Left ventricle myocardium superior (tissue), 1 donor: Measurements from ENCODE around the gene ING2. TPM values are rescaled to one million over a fixed set of nuclear protein-coding genes. Genes with fewer than 3 reads are reported as not detected.
"Not testable (repeated sequence)": the region's sequence is repeated elsewhere in the genome, so short reads cannot be mapped to it uniquely, and the experiment has no call there.

ENCODE experiments used
- ATAC-seq: fragments of 200-7000 bp; cut with Tn5 transposase; one replicate; pipeline ENCODE4 v1.9.1; 2020; ENCODE audit warnings: mild to moderate bottlenecking, moderate library complexity
- DNase-seq: peaks from one replicate; pipeline ENCODE4 v3.0.0-alpha.2; 2020
- intact Hi-C: fragments of 100-400 bp; cut with micrococcal nuclease; formaldehyde crosslinking; loops from one replicate; pipeline ENCODE4 v1.11.0; 2022
- long read RNA-seq: library from polyadenylated mRNA; unstranded; transcript quantifications from one replicate; pipeline ENCODE4 v2.0.0, GENCODE V29; 2021
- total RNA-seq: library from RNA; stranded (reverse); fragmentation: NEBNext Ultra II Directional; extraction: Animal tissue kit (Norgen Biotek cat#: 25700); gene quantifications from one replicate; pipeline ENCODE4 v1.2.1, GENCODE V29; 2021
- donor health status: DM: no; HTN: yes; CAD: no; lungs with severe emphysema.

ING2 gene
- 6.3 TPM for total RNA-seq
- long read RNA-seq, transcript ING2-201 (2 exons, 1,189 nt), result major isoform, 7 of 8 reads
- long read RNA-seq, partial matches to known transcripts, result 0 of 8 reads
- long read RNA-seq, other reads (novel, unspliced or antisense), result 0 of 8 reads

DNA sequence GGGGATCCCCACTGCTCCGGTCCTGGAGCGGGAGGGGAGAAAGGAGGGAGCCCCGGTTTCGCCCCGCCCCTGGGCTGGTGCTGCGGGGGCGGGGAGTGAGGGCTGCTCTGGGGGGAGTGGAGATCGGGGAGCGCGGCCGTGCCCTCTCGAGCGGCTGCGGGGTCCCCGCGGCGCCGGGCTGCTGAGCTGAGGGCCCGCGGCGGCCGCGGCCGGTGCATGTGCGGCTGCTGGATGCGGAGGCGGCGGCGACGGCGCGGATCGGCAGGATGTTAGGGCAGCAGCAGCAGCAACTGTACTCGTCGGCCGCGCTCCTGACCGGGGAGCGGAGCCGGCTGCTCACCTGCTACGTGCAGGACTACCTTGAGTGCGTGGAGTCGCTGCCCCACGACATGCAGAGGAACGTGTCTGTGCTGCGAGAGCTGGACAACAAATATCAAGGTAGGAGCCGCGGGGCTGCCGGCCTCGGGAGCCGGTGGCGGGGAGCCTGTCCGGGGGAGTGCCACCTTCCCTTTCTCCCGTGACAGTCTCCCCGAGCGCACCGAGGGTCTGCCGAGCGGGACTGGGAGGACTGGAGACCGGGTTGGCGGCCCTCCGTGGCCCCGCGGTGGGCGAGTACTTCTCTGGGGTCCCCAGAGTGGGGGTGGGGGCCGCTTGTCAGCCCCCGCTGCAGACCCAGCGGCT lies at the start of gene ING2:
Gene ING2 (plus strand): TSS at position 129 of the 681 bp plus-strand sequence. CDS start 138 bp downstream, at position 267.
- intact Hi-C loops, result no loop called here

DNA sequence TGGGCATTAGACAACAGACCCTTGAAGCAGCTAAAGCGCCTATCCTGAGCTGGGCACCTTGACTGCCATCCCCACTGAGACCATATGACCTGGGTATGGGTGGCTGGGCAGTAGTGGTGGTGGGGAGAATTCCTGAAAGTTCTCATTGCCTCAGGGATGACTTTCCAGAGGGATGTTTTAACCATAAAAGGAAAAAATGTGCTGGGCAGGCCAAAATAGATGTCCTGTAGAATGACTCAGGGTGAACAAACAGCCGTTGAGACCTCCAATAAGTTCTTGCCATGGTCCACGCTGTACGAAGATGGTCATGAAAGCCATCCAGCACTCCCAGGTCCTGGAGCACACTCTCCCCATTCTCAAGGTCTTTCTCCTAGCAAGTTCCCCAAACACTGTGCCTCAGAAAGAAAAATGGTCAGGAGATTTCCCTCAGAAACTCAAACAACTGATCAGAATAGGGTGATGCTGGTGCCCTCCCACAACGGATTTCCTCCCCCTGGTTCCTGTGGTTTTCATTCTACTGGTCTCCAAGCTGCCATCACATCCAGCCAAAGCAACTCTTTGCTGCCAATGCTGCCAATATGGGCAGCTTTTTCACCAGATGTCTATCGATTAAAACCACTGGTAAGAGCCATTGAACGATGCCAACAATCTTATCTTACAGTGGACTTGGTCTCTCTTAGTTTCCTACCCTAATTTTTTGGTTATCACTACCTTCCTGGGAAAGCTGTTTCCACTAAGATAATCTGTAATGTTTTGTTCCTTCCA lies 49.2 kb upstream of the ING2 start:
- intact Hi-C loops, result no loop called here
- DNase-seq (no peak), ATAC-seq (no peak)

More for the DNA sequence above, at the start of gene ING2:
- DNase-seq, result peak; percentile 47
- peak; percentile 80 for ATAC-seq

DNA sequence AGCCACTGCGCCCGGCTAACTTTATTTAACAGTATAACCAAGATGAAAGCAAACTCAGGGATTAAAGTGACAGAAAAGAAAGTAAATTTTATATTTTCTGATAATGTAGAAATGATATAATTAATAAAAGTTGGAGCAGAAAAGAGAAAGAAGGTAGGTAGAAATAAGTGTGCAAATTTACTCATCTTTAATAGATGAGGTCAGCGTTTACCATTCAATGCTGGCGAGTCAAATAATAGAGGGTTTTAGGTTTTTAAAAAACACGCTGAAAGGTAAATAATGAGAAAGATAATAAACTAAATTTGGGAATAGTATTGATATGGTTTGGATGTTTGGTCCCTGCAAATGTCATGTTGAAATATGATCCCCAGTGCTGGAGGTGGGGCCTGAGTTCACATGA lies 46.9 kb upstream of the ING2 start:
- DNase-seq (no peak), ATAC-seq (no peak)
- intact Hi-C loops, result no loop called here

DNA sequence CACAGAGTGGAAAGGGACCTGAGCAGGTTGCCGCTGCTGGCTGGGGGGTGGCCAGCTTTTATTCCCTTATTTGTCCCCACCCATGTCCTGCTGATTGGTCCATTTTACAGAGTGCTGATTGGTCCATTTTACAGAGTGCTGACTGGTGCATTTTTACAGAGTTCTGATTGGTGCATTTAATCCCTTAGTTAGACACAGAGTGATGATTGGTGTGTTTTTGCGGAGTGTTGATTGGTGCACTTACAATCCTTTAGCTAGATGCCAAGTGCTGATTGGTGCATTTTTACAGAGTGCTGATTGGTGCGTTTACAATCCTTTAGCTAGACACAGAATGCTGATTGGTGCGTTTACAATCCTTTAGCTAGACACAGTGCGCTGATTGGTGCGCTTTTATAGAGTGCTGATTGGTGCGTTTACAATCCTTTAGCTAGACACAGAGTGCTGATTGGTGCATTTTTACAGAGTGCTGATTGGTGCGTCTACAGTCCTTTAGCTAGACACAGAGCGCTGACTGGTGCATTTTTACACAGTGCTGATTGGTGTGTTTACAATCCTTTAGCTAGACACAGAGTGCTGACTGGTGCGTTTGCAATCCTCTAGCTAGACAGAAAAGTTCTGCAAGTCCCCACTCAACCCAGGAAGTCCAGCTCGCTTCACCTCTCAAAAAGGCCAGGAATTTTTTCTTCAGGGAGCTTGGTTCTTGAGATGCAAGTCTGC lies 40.8 kb upstream of the ING2 start:
- intact Hi-C loops, ATAC-seq, DNase-seq: not testable (repeated sequence)

DNA sequence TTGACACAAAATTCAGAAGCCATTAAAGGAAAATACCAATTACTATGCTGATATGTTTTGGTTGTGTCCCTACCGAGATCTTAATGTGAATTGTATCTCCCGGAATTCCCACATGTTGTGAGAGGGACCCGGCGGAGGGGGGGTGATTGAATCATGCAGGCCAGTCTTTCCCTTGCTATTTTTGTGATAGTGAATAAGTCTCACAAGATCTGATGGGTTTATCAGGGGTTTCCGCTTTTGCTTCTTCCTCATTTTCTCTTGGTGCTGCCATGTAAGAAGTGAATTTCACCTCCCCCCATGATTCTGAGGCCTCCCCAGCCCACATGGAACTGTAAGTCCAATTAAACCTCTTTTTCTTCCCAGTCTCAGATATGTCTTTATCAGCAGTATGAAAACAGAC lies 39.0 kb upstream of the ING2 start:
- intact Hi-C loops, ATAC-seq, DNase-seq: not testable (repeated sequence)

DNA sequence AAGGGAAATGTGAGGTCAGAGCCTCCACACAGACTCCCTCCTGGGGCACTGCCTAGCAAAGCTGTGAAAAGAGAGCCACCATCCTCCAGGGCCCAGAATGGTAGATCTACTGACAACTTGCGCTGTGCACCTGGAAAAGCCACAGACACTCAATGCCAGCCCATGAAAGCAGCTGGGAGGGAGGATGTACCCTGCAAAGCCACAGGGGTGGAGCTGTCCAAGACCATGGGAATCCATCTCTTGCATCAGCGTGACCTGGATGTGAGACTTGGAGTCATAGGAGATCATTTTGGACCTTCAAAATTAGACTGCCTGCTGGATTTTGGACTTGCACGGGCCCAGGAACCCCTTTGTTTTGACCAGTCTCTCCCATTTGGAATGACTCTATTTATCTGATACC lies 37.6 kb upstream of the ING2 start:
- DNase-seq, result no peak
- intact Hi-C loops, result no loop called here
- ATAC-seq, result no peak

DNA sequence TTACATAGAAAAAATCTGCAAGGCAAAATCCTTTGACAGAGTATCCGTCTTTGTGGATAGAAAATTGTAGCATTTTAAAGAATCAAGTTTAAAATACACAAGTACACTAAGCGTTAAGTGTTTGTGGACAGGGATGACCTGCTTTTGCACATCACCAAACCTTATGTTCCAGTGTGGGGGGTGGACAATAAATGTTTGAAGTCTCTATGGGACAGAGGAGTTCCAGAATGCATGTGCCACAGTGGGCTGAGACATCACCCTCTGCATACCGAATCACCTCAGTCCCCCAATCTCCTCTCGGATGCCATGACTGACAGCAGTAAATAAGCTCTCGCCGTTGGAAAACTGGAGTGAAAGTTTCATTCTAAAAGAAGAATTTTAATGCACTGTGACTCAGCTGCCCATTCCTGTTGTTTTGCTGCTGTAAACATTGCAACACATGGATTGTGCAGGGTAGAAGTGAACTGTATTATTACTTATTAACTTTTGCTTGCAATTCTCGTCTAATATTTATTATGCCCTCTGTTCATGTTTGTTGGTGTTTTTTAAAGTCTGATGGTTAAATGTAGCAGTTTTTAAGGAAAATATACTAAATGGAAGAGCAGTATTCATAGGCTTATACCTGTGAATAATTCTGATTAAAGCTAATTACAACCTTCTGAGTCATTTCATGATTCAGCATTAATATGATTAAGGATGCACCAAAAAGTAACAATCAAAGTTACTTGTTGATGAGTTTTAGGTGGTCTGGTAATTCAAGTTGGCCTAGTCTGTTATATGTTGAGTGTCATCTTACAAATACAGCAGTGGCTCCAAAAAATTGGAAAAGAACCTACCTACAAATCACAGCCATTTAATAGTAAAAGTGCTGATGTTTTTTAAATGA lies 36.4 kb upstream of the ING2 start:
- DNase-seq (no peak), ATAC-seq (no peak)
- intact Hi-C loops, result no loop called here

DNA sequence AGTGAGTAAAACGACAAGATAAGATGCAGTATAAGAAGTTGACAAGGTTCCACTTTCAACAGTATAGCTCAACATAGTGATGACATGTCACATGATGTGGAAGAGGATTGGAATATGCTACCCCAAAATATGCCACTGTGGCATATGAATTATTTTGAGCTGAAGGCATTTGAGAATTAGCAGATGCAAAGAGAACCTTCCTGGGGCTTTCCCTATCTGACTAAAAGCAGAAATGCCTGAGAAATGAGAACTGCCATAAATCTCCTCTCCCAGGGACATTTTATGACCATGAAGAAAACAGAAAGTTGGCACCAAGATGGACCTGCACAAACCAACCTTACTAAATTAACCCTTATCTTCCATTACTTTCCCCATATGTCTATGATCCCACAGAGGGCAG lies 35.6 kb upstream of the ING2 start:
- intact Hi-C loops, result no loop called here
- ATAC-seq, result no peak
- no peak for DNase-seq

DNA sequence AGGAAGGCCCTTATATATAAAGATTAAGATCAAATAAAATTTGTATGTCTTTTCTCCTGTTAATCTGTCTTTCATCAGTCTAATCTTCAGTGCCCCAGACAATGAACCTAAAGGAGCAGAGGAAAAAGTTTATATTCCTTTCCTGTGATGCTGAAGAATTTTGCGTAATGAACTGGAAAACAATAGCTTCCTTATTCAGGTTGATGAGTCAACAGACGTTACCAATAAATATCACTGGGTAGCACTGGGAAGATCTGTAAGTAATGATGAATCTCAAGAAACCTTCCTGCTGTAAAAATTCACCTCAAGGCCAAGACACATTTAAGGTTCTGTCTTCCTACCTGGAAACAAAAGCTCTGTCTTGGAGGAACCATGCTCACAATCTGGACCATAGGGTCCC lies 34.9 kb upstream of the ING2 start:
- ATAC-seq, result no peak
- intact Hi-C loops, result loop anchor here (10.0 kb wide), 1 partner anchor 135 kb away; no protein-coding TSS in a partner anchor
- no peak for DNase-seq

- ATAC-seq, result no peak
- intact Hi-C loops, result loop anchor here (10.0 kb wide), 1 partner anchor 134 kb away; no protein-coding TSS in a partner anchor
Observed at GRCh38 chr4:183470821-183471220, 34.0 kb upstream of the ING2 start.

GRCh38 chr4:183471946-183472708 lies 32.7 kb upstream of the ING2 start:
- DNase-seq, result peak; percentile 90
- intact Hi-C loops, result loop anchor here (10.0 kb wide), 1 partner anchor 133 kb away; no protein-coding TSS in a partner anchor
- peak; percentile 88 for ATAC-seq

More at GRCh38 chr4:183470821-183471220, 34.0 kb upstream of the ING2 start:
- DNase-seq, result no peak

GRCh38 chr4:183478123-183478522 lies 26.7 kb upstream of the ING2 start:
- intact Hi-C loops, result loop anchor here (10.0 kb wide), 1 partner anchor 127 kb away; no protein-coding TSS in a partner anchor
- no peak for ATAC-seq

DNA sequence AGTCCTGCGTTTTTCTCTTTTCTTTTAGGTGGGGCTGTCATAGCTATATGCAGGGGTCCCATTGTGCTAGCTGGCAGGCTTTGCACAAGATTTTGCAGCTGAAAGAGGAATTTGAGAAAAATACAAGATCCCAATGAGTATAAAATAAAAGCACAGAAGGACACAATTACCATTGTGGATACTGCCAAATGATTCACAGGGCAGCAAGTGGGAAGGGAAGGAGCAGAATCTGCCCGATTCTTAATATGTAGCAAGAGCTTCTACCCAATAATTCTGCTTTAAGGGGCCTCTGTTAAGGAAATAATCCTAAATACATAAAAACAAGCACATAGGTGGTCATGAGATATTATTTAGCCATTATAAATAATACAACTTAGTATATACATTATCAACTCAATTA lies 25.9 kb upstream of the ING2 start:
- intact Hi-C loops, result loop anchor here (10.0 kb wide), 1 partner anchor 126 kb away; no protein-coding TSS in a partner anchor
- ATAC-seq (no peak), DNase-seq (no peak)

More at GRCh38 chr4:183478123-183478522, 26.7 kb upstream of the ING2 start:
- no peak for DNase-seq

DNA sequence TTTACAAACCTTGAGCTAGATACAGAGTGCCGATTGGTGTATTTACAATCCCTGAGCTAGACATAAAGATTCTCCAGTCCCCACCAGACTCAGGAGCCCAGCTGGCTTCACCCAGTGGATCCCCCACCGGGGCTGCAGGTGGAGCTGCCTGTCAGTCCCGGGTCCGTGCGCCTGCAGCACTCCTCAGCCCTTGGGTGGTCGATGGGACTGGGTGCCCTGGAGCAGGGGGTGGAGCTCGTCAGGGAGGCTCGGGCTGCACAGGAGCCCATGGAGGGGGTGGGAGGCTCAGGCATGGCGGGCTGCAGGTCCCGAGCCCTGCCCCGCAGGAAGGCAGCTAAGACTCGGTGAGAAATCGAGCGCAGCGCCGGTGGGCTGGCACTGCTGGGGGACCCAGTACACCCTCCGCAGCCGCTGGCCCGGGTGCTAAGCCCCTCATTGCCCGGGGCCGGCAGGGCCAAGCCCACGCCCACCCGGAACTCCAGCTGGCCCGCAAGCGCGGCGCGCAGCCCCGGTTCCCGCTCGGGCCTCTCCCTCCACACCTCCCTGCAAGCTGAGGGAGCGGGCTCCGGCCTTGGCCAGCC lies 22.3 kb upstream of the ING2 start:
- DNase-seq, intact Hi-C loops, ATAC-seq: not testable (repeated sequence)

- intact Hi-C loops, result no loop called here
- ATAC-seq, result no peak
- no peak for DNase-seq
Observed at GRCh38 chr4:183483997-183484396, 20.9 kb upstream of the ING2 start.

- intact Hi-C loops, result no loop called here
- ATAC-seq, result no peak
- no peak for DNase-seq
Observed at GRCh38 chr4:183485411-183486160, 19.3 kb upstream of the ING2 start.

GRCh38 chr4:183492791-183493222 lies 12.1 kb upstream of the ING2 start:
- intact Hi-C loops, result no loop called here
- ATAC-seq (no peak), DNase-seq (no peak)
